Astrocyte of the cerebellum (primary cell): ENCODE measurements around the gene TMPRSS2.

ENCODE experiments used
- DNase-seq: peaks from one replicate; pipeline ENCODE4 v3.0.0-alpha.2; 2011; ENCODE audit warnings: low read depth
- H3K4me3 ChIP-seq: 2 replicates; pipeline ENCODE4 v1.5.1; 2011; ENCODE audit warnings: mild to moderate bottlenecking, low read depth, low read length, moderate library complexity
- CTCF ChIP-seq: IDR thresholded peaks from 2 replicates; pipeline ENCODE4 v1.5.1; 2012; ENCODE audit warnings: low read length, low read depth, moderate library complexity, mild to moderate bottlenecking; ENCODE audit errors: missing control alignments
- in situ Hi-C: cut with HindIII; loops from 2 replicates; pipeline ENCODE4 v1.10.0; 2017; ENCODE audit warnings: low sequenced_read_pairs

TMPRSS2 gene

DNA sequence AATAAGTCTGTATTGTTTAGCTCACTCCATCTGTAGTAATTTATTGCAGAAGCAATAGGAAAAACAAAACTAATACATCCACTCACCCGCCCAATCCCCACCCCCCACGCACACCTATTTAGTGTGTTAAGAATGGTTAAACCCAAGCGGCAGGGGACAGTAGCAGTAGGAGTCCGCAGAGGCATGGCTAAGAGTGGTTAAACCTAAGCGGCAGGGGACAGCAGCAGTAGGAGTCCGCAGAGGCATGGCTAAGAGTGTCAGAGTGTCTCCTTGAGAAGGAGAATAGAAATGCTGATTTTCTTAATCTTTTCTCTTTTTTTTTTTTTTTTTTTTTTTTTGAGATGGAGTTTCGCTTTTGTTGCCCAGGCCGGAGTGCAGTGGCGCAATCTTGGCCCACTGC is 34.8 kb upstream of the TMPRSS2 start:
- TF ChIP-seq CTCF: no peak
- in situ Hi-C loops: no loop called here
- no peak for DNase-seq
- no peak overlapping the region for H3K4me3 ChIP-seq

DNA sequence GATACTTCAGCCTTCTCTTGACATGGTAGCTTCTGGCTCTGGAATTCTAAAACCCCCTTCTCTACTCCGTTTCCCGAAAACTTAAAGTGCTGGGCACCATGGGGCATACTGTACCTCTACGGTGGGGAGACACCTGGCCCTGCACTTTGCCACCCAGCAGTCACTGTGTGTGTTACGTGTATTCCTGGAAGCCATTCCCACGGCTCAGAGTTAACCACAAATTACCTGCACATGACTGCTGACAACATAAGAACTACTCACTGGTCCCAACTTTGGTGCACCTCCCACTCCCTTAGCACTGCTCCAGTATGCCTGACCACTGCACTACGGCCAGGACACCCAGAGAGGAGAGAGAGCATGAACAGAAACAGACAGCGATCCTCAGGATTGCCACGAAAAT is 29.4 kb upstream of the TMPRSS2 start:
- in situ Hi-C loops: no loop called here
- no peak for TF ChIP-seq CTCF
- no peak for DNase-seq
- H3K4me3 ChIP-seq: no peak overlapping the region

DNA sequence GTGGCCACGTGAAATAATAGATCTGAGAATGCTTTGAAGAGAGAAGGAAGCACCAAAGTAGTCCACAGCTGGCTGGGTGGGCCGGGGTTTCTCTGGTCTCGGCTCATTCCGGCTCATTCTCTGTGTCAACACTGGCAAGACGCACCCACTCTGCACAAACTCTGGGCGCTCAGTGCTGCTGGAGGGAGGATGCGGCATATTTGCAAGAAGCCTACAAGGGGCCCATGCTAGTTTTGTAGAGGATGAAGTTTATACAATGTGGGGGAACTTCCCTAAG is 28.8 kb upstream of the TMPRSS2 start:
- in situ Hi-C loops: no loop called here
- no peak for TF ChIP-seq CTCF
- H3K4me3 ChIP-seq: no peak overlapping the region
- DNase-seq: no peak

- no peak overlapping the region for H3K4me3 ChIP-seq
- no peak for TF ChIP-seq CTCF
- in situ Hi-C loops: no loop called here
- DNase-seq: no peak
These were observed 28.3 kb upstream of the TMPRSS2 start for GRCh38 chr21:41536076-41536826.

GRCh38 chr21:41530366-41530765 is 22.4 kb upstream of the TMPRSS2 start:
- DNase-seq: no peak
- TF ChIP-seq CTCF: no peak
- no peak overlapping the region for H3K4me3 ChIP-seq
- in situ Hi-C loops: no loop called here

DNA sequence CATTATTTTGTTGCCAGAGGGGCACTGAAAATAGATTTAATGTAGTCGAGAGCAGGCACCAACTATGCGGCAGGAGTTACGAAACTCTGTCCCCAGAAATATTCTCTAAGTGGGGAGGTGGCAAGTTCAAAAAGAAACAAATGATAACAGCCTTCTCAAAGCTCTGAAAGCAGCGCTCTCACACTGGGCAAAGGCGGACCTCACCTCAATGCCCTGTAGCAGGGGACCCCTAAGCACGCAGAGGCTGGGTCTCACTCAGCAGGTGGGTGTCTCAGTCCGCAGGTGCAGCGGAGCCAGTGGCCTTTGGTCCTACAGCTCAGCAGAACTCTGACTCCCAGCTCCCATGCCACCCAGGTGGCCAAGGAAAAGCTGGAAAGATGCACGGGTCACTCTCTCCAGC is 21.8 kb upstream of the TMPRSS2 start:
- no peak for TF ChIP-seq CTCF
- DNase-seq: no peak
- in situ Hi-C loops: no loop called here
- H3K4me3 ChIP-seq: no peak overlapping the region
